HepG2 (cell line): ENCODE measurements around the gene ATG3.

Experiments used
- ELK4 ChIP-seq: sonication (generic); formaldehyde crosslinking; IDR thresholded peaks from 2 replicates; pipeline ENCODE4 v1.9.0; 2021; ENCODE audit warnings: missing genetic modification reagents, borderline replicate concordance
- GFI1 ChIP-seq: sonication (generic); formaldehyde crosslinking; IDR thresholded peaks from 2 replicates; pipeline ENCODE4 v1.5.0; 2020; ENCODE audit warnings: missing genetic modification reagents, mild to moderate bottlenecking, borderline replicate concordance
- ZNF20 ChIP-seq: sonication (generic); formaldehyde crosslinking; IDR thresholded peaks from 2 replicates; pipeline ENCODE4 v1.4.0; 2020; ENCODE audit warnings: mild to moderate bottlenecking, moderate library complexity, missing genetic modification reagents
- ZNF570 ChIP-seq: sonication (generic); formaldehyde crosslinking; IDR thresholded peaks from 2 replicates; pipeline ENCODE4 v1.4.0; 2020; ENCODE audit warnings: mild to moderate bottlenecking, missing genetic modification reagents, borderline replicate concordance
- TF ChIP-seq, protein P1 (sequence below): sonication (generic); formaldehyde crosslinking; IDR thresholded peaks from 2 replicates; pipeline ENCODE4 v1.8.1; 2023; ENCODE audit warnings: missing genetic modification reagents, mild to moderate bottlenecking, borderline replicate concordance

DNA sequence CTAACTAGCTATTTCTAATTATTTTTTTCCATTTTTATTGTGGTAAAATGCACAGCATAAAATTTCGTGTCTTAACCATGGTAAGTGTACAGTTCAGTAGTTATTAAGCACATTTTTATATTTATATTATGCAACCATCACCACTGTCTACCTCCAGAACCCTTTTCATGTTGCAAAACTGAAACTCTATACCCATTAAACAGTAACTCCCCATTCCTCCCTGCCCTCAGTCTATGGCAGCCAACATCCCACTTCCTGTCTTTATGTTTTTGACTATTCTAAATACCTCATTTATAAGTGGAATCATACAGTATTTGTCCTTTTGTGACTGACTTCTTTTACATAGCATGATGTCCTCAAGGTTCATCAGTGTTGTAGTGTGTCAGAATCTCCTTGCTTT, 25.6 kb upstream of the ATG3 start:
- TF ChIP-seq ZNF570 (CRISPR knock-in tag) (no peak), ZNF20 (CRISPR knock-in tag) (no peak), ELK4 (CRISPR knock-in tag) (no peak), GFI1 (CRISPR knock-in tag) (no peak)
- TF ChIP-seq, protein P1, sequence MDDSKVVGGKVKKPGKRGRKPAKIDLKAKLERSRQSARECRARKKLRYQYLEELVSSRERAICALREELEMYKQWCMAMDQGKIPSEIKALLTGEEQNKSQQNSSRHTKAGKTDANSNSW = no peak
